ENCODE results near the gene FILIP1L.
A peak's percentile ranks its signal among the peaks of the same experiment; 100 is the strongest.

The FILIP1L gene

GRCh38 chr3:99915906-99916432 lies 198.3 kb downstream of the FILIP1L start:
- no peak for DNase-seq

DNA sequence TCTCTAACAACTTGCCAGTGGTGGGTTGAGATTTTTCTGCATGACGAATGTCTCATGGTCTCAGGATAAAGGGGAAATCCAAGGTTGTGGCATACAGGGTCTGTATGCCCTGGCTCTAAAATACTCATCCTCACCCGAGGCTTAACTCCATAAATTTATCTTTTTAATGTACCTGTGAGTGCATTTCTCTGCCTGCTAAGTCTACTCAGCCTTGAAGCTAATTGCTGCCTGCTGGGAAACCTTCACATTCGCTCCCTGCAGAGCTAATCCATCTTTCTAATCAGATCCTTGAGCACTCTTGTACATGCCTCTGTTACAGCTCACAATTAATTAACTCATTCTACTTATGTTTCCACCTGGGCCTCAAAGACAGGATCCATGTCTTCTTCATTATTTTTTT lies 202.9 kb downstream of the FILIP1L start:
- no peak for DNase-seq

DNA sequence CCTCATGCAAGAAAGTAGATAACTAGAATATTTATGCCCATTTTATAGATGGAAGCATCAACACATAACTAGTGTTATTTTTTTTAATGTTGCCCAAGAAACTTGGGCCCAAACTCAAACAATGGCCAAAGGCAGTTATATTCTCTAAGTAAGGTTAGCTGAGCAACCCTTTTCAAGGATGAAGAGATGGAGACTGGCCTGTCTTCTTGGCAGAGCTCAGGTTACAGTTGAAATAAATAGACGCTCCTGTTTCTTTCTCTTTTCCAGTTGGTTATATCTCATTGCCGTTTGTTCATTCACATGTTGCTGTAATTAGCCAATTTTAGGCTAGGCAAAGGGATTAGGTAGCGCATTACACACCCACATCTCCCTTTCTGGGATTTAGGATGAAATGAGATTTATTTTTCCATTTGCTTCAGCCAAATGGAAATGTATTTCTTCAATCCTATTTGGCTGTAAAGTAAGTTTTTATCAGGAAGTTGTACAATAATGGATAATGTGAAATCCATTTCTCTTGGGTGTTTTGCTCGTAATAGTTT lies 203.5 kb downstream of the FILIP1L start:
- DNase-seq = no peak

DNA sequence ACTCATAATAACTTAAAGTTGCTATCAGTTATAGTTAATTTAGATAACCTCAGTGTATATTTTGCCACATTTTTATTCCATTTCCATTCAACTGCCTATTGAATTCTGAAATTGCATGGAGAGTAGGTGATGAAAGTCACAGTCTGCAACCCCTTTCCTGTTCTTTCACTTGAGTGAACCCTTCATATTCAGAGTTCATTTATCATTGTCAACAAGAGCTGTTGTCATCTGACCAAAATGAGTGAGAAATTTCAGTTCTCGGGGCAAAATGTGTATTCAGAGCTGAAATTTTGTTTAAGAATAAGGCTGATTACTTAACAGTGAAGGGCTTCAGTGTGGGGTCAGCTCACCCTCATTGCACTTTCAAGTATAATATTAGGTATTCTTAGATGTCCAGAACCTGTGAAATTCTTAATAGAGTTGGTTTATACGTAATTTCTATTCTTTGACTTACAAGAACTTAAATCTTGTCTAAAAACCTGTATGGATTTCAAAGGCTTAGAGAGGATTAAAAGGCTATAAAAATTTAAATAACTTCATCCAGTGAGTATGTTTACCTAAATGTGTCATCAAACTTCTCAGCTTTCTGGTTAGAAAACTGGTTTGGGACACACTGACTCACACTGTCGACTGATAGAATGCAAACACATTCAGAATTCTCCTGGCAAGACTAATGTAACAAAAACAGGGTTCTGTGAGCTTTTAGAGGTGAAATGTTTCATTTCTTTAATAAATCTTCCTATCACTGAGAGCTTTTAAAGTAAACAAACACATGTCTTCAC lies 204.4 kb downstream of the FILIP1L start:
- DNase-seq = no peak

DNA sequence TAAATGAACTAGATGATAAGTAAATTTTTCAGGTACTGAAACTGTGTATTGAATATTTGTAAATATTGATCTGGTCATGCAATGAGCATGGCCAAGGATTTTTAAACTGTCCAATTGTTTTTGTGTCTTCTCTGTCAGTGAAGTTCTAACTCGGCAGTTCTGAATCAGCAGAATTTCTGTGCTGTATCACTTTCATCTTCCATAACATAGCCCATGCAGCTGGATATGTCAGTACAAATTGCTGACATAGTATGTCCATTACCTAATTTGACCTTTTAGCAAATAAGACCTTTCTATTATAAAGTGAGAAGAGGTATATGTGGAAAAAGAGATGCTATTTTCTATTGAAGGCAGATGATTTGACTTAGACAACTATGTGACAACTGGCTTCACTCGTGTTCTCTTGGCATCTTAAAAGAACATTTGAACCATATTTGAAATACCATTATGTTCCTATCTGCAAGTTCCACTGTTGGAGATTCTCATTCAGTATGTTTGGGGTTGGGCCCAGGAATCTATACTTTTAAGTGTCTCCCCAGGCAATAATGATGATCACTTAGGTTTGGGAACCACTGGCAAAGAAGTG lies 206.2 kb downstream of the FILIP1L start:
- no peak for DNase-seq

- DNase-seq = no peak
Observed at GRCh38 chr3:99903869-99904268, 210.4 kb downstream of the FILIP1L start.

GRCh38 chr3:99902091-99902490 lies 212.2 kb downstream of the FILIP1L start:
- no peak for DNase-seq

GRCh38 chr3:99901200-99901926 lies 212.9 kb downstream of the FILIP1L start:
- no peak for DNase-seq

DNA sequence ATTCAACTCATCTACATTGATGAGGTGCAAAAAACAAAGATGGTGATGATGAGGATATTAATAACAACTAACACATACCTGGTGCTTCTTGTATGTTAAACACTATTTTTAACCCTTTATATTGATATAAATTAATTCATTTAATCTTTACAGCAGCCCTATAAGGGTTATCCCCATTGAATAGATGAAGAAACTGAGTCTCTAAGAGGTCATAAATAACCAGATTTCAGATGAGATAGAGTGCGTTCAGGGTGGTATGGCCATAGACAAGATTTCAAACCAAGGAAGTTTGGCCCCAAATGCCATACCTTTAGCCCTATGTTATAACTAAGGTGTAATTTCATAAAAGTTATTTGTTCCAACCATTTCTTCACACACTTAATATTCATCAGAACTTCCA lies 214.1 kb downstream of the FILIP1L start:
- DNase-seq = no peak

- DNase-seq = no peak
Observed at GRCh38 chr3:99899603-99900002, 214.7 kb downstream of the FILIP1L start.

DNA sequence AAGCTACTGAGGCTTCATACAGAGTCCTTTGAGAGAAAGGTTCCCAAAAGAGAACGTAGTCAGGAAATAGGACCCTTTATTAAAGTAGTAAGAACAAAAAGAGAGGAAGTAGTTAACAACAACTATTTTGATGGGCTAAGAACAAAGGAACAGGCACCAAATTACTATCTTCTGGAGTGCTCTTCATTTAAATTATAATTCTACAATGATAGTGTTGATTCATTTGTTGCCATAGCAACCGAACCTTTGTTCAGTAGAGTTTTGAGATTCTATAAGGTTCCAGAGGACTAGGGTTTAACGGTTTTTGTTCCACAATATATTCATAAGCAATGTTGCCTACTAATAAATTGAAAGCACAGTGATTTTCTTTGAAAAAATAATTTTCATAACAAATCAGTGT lies 217.8 kb downstream of the FILIP1L start:
- peak; percentile 34 for DNase-seq

GRCh38 chr3:99895703-99896441 lies 218.4 kb downstream of the FILIP1L start:
- DNase-seq = no peak

DNA sequence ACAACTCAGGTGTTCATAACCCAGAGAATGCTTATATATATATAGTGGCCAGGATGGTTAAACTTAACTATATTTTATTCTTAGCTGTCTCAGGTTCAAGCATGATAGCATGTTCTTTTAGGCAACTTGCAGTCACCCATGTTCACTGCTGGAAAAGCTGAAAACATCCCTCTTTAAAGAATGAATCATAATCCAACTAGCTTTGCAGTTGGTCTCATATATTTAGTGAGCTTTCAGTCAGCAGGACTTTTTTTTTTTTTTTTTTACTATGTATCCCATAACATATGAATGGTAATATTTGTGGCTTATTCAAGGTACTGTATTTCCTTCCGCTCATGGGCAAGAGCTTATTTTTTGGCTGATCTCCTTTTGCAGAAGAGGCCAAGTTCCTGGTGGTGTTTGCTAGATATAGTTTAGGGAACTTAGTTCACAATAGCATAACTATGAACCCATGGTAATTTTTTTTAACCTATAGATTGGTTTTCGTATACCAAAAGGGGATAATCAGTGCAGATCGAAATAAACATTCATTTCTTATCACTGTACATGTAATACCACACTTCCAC lies 219.1 kb downstream of the FILIP1L start:
- no peak for DNase-seq

- DNase-seq = no peak
Observed at GRCh38 chr3:99892332-99892731, 222.0 kb downstream of the FILIP1L start.

GRCh38 chr3:99891610-99892285 lies 222.6 kb downstream of the FILIP1L start:
- DNase-seq = no peak

DNA sequence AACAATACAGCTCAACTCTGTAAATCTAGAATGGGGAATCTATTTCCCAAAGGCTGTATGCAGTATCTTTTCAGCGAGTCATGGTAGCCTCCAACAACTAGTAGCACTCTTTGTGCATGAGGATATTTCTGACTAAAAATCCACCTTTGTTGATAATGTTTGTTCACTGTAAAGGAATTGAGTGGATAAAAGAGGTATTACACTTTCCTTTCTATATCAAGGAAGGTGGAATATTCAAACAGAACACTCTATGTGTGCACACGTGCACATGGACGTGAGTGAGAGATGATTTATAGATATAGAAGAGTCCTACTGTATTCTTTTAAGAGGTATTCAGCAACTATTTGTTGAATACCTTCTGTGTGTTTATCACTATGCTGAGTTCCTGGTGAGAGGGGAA lies 228.4 kb downstream of the FILIP1L start:
- no peak for DNase-seq

GRCh38 chr3:99885085-99885484 lies 229.2 kb downstream of the FILIP1L start:
- no peak for DNase-seq

GRCh38 chr3:99884484-99884883 lies 229.8 kb downstream of the FILIP1L start:
- no peak for DNase-seq

DNA sequence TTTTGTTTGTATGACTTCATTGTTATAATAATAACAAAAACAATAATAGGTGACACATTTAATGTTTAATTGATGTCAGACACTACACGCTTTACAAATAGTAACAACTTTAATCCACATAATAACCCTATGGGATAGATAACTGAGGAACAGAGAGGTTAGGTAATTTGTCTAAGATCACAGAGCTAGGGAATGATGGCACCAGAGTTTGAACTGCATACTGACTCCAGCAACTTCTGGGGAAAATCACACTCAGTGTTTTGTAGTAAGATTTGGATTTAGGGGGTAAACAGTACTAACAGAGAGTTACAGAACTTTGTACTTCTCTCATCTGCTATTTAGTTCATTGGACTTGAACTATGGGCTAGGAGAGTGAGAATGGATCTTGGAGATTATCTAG lies 230.6 kb downstream of the FILIP1L start:
- no peak for DNase-seq

GRCh38 chr3:99883138-99883461 lies 231.2 kb downstream of the FILIP1L start:
- DNase-seq = no peak

DNA sequence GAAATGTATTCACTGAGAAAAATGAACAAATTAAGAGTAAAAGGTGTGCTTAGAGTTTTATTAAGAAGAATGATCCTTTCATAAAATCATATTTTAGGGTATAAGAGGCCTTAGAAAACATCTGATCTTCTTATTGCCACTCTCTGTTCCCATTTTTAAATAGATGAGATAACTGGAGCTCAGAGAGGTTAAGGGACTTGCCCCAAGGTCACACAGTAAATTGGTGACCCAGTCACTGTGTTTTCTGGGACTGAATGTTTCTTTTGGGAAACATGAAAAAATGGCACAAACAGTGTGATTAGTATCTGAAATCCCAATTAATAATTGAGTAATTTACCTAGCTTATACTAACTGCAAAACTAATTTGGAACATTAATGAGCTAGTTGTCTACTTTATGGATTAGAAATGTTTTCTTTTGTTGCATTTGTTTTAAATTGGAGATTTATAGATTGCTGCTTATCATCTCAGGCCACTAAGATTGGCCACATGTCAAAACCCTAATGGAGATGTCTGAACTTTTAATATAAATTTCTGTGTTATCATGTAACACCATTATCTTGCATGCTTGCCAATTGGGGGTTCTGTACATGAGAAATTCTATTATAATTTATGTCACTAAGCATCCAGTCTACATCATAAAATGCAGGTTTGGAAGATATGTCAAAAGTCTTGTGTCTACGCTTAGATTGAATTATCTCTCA lies 231.7 kb downstream of the FILIP1L start:
- no peak for DNase-seq

Data from NCI-H2081 treated with DMSO at 0.1 percent for 48 hours (cell line).